D721Med (cell line): ENCODE results near the gene CCL18.
"Not testable (repeated sequence)": the region's sequence is repeated elsewhere in the genome, so short reads cannot be mapped to it uniquely, and the experiment has no call there.

Experiments
- DNase-seq: peaks from one replicate; pipeline ENCODE4 v3.0.0; 2011; ENCODE audit warnings: low spot score; ENCODE audit not compliant: insufficient read length
- FAIRE-seq: peaks from 2 replicates; lab custom pipeline; 2011; peaks lifted over from hg19 to GRCh38; lab: Jason Lieb, UNC
- TF ChIP-seq, protein P1 (sequence below): IDR thresholded peaks from 2 replicates; pipeline ENCODE4 v1.5.1; 2012; ENCODE audit warnings: mild to moderate bottlenecking, control low read depth; ENCODE audit not compliant: insufficient read depth; ENCODE audit errors: missing control alignments

The CCL18 gene, protein sequence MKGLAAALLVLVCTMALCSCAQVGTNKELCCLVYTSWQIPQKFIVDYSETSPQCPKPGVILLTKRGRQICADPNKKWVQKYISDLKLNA

DNA sequence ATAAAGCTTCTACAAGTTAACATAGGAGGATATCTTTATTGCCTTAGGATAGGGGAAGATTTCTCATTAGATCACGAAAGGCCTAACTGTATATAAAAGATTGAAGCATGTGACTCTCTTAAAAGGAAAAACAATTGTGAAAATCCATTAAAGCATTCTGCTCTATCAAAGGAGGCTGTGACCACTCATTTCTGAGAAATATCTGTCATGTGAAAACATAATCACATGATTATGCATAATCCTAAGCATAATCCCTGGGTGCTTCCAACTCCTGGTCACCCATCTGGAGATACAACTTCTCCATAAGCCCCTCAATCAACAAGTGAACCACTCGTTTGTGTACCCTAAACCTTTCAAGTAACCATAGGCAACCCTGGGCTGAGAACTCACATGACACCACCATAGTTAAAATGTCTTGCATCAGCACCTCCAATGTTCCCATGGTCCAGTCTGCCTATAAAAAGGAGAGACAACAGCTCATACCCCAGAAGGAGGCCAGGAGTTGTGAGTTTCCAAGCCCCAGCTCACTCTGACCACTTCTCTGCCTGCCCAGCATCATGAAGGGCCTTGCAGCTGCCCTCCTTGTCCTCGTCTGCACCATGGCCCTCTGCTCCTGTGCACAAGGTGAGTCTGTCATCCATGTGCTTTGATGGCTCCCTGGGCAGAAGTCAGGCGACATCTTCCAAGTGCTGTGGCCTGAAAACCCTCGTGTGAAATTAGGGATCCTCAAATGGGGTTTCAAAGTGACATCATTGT, at the start of gene CCL18:
TSS of gene CCL18 (plus strand) at position 487 of the 756 bp plus-strand sequence. CDS start at position 558, 71 bp downstream.
- FAIRE-seq, result no peak
- TF ChIP-seq, protein P1, sequence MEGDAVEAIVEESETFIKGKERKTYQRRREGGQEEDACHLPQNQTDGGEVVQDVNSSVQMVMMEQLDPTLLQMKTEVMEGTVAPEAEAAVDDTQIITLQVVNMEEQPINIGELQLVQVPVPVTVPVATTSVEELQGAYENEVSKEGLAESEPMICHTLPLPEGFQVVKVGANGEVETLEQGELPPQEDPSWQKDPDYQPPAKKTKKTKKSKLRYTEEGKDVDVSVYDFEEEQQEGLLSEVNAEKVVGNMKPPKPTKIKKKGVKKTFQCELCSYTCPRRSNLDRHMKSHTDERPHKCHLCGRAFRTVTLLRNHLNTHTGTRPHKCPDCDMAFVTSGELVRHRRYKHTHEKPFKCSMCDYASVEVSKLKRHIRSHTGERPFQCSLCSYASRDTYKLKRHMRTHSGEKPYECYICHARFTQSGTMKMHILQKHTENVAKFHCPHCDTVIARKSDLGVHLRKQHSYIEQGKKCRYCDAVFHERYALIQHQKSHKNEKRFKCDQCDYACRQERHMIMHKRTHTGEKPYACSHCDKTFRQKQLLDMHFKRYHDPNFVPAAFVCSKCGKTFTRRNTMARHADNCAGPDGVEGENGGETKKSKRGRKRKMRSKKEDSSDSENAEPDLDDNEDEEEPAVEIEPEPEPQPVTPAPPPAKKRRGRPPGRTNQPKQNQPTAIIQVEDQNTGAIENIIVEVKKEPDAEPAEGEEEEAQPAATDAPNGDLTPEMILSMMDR, result no peak
- no peak for DNase-seq

DNA sequence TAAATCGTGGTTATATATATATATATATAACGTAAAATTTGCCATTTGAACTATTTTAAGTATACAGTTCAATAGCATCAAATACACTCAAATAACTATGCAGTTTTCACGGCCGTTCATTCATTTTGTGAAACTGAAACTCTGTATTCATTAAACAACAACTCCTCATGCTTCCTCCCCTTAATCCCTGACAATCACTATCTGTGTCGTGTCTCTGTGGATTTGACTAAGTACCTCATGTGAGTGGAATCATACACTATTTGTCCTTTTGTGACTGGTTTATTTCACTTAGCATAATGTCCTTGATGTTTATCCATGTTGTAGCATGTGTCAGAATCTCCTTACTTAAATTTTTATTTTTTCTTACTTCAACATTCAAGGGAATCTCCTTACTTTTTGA, 49.1 kb upstream of the CCL18 start:
- no peak for DNase-seq
- TF ChIP-seq, protein P1, result no peak
- no peak for FAIRE-seq

DNA sequence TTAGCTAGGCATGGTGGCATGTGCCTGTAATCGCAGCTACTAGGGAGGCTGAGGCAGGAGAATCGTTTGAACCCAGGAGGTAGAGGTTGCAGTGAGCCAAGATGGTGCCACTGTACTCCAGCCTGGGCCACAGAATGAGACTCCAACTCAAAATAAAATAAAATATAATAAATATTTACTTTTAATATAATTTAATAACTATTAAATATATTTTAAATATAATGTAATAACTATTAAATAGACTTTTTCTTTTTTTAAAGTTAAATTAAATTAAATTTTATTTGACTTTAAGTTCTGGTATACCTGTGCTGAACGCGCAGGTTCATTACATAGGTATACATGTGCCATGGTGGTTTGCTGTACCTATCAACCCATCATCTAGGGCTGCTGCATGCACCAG, 48.2 kb upstream of the CCL18 start:
- not testable (repeated sequence) for FAIRE-seq, DNase-seq

DNA sequence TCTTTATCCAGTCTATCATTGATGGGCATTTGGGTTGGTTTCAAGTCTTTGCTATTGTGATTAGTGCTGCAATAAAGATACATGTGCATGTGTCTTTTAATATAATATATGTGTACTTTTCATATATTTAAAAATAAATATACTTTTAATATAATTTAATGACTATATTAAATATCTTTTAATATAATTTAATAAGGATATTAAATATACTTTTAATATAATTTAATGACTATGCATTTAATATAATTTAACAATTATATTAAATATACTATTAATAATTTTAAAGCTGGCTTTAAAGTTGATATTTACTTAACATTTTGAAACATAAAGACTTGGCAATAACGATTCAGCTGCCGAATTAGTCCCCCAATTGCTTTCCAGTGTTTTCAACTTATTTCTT, 47.5 kb upstream of the CCL18 start:
- DNase-seq (no peak), FAIRE-seq (no peak)
- TF ChIP-seq, protein P1, result no peak

DNA sequence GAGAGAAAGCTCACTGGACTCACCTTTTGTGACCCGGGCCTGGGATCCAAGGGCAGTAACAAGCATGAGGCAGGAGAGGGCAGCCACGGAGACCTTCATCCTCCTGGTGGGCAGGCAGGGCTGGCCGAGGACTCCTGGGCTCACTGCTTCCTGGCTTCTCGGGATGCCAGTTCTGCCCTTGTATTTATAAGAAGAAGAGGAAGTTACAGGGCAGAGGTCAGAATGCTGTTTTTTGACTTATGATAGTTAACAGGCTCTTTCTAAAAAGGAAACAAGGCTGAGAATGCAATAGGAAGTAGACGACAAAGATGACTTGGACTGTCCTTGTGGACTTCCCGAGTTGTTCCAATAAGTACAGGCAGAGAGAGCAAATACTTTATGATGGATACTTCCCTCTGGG, 46.3 kb upstream of the CCL18 start, which contains the start of gene CCL23:
TSS of gene CCL23 (minus strand) at position 174 of the 400 bp plus-strand sequence. CDS start at position 99, 75 bp downstream.
- TF ChIP-seq, protein P1, result no peak
- DNase-seq, result no peak
- no peak for FAIRE-seq

DNA sequence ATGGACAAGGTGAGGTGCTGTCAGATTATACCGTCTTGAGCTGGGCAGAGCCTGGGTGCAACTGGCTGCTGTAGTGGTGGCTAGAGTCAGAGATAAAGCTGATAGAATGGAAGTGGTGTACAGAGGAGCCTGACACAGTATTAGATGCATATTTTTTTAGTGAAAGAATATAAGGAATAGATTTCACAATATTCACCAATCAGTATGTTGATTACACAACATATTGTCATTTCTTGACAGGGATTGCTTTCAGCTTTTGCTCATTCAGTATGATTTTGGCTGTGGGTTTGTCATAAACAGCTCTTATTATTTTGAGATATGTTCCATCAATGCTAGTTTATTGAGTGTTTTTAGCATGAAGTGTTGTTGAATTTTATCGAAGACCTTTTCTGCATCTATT, 44.6 kb upstream of the CCL18 start:
- TF ChIP-seq, protein P1, result no peak
- FAIRE-seq (no peak), DNase-seq (no peak)

DNA sequence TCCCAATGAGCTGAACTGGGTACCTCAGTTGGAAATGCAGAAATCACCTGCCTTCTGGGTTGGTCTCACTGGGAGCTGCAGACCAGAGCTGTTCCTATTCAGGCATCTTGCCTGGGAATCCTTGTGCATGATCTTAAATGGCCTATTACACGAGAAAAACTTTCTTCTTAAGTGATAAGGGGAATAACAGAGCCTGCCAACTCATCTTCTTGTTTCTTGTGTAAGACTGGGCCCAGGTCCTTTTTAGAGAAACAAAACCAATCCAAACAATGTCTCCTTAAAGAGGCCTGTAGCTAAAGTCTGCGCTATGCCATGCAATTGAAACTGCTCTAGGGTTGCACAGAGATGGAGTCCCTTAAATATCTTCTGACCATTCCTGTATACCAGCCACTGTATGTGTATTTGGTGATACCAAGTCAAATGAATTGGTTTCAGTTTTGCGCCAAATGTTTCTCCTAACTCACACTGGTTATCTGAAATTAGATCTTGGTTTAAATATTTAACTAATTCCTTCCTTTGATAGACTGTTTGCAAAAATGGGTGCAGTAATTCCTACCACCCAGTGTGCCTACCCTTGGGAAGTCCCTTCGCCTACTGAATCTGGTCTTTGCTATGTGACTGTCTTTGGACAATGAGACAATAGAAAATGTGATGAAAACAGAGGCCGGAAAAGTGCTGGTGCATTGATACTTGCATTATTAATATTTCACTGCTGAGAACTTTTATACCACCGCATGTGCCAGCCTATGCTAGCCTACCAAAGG, 39.8 kb upstream of the CCL18 start:
- TF ChIP-seq, protein P1, result no peak
- DNase-seq, result no peak
- no peak for FAIRE-seq
